Natural killer cell treated with Interleukin-12 subunit alpha and Interleukin-12 subunit beta and Interleukin-15 and Interleukin-18, amount 100 ng/mL, for 72 hours (primary cell): ENCODE data around the gene SRSF4. TPM values are rescaled to one million over a fixed set of nuclear protein-coding genes. Genes with fewer than 3 reads are reported as not detected.
A peak's percentile ranks its signal among the peaks of the same experiment; 100 is the strongest.

ENCODE experiments used
- ATAC-seq, 2 donors: fragments of 150-1000 bp; cut with Tn5 transposase in 1 of 2; sonication (Bioruptor Pico), chemical (Tn5 transposase) in 1 of 2; 2 replicates each; pipeline ENCODE4 v1.10.0; 2021
- DNase-seq: peaks from one replicate; pipeline ENCODE4 v3.0.0; 2022; ENCODE audit warnings: low spot score
- H3K27ac Mint-ChIP-seq, 2 donors: 1 replicate in 1 of 2; 2 replicates in 1 of 2; pipeline ENCODE4 v1.8.0; 2022; ENCODE audit warnings: mixed read lengths in 2 of 2, mild to moderate bottlenecking in 1 of 2, moderate library complexity in 1 of 2
- H3K27me3 Mint-ChIP-seq, 2 donors: 1 replicate in 1 of 2; 2 replicates in 1 of 2; pipeline ENCODE4 v1.8.0; 2022; ENCODE audit warnings: mixed read lengths in 2 of 2
- H3K36me3 Mint-ChIP-seq: one replicate; pipeline ENCODE4 v1.8.0; 2022; ENCODE audit warnings: mixed read lengths
- H3K4me1 Mint-ChIP-seq, 2 donors: 1 replicate in 1 of 2; 2 replicates in 1 of 2; pipeline ENCODE4 v1.8.0; 2022; ENCODE audit warnings: low read depth in 2 of 2, mixed read lengths in 2 of 2, mild to moderate bottlenecking in 1 of 2
- H3K4me3 Mint-ChIP-seq: one replicate; pipeline ENCODE4 v1.8.0; 2022; ENCODE audit warnings: mixed read lengths
- H3K9me3 Mint-ChIP-seq: 2 replicates; pipeline ENCODE4 v1.8.0; 2022; ENCODE audit warnings: mixed read lengths
- total RNA-seq, 2 donors: library from RNA; stranded (reverse); gene quantifications; one replicate each; pipeline ENCODE4 v1.2.3, GENCODE V29; 2022

The SRSF4 gene
- total RNA-seq, 2 donors from 2014 or later = 127 to 145 TPM

- no peak overlapping the region for H3K4me3 Mint-ChIP-seq
- peak overlapping the region; percentile 39 to 44 for H3K27ac Mint-ChIP-seq
- no peak for DNase-seq
- ATAC-seq = no peak
- H3K36me3 Mint-ChIP-seq = peaks cover 13% of the 10 kb centered on the region
- no peaks in the 10 kb centered on the region for H3K9me3 Mint-ChIP-seq
- no peaks in the 10 kb centered on the region for H3K27me3 Mint-ChIP-seq
- peaks cover 3 to 16% of the 10 kb centered on the region in 2 donors for H3K4me1 Mint-ChIP-seq
Measured at GRCh38 chr1:29211086-29212030, 29.7 kb upstream of the SRSF4 start.

GRCh38 chr1:29210278-29211085 is 28.8 kb upstream of the SRSF4 start:
- peak overlapping the region; percentile 12 for H3K4me3 Mint-ChIP-seq
- ATAC-seq (peak; percentile 61 to 80), DNase-seq (no peak)
- peaks cover 18% of the 10 kb centered on the region for H3K36me3 Mint-ChIP-seq
- peaks cover 3 to 16% of the 10 kb centered on the region in 2 donors for H3K4me1 Mint-ChIP-seq
- no peaks in the 10 kb centered on the region for H3K9me3 Mint-ChIP-seq
- H3K27me3 Mint-ChIP-seq = no peaks in the 10 kb centered on the region
- peak overlapping the region; percentile 39 to 44 for H3K27ac Mint-ChIP-seq

- Mint-ChIP-seq H3K36me3 (peaks cover 13% of the 10 kb centered on the region), H3K4me3 (no peak overlapping the region), H3K4me1 (peaks cover 3 to 16% of the 10 kb centered on the region in 2 donors), H3K27me3 (no peaks in the 10 kb centered on the region), H3K27ac (no peak overlapping the region), H3K9me3 (no peaks in the 10 kb centered on the region)
- DNase-seq (no peak), ATAC-seq (no peak)
Measured at GRCh38 chr1:29209173-29209572, 27.5 kb upstream of the SRSF4 start.

- peaks cover 13% of the 10 kb centered on the region for H3K36me3 Mint-ChIP-seq
Measured at GRCh38 chr1:29208442-29208841, 26.7 kb upstream of the SRSF4 start.

GRCh38 chr1:29202584-29203340 is 21.1 kb upstream of the SRSF4 start:
- H3K27ac Mint-ChIP-seq = peak overlapping the region in 1 of 2 donors; percentile 28
- H3K36me3 Mint-ChIP-seq = peaks cover 5% of the 10 kb centered on the region
- H3K9me3 Mint-ChIP-seq = no peaks in the 10 kb centered on the region
- peaks cover 0 to 8% of the 10 kb centered on the region in 2 donors for H3K4me1 Mint-ChIP-seq
- ATAC-seq (peak; percentile 94 to 95), DNase-seq (peak; percentile 92)
- H3K27me3 Mint-ChIP-seq = no peaks in the 10 kb centered on the region
- no peak overlapping the region for H3K4me3 Mint-ChIP-seq

More at GRCh38 chr1:29208442-29208841, 26.7 kb upstream of the SRSF4 start:
- Mint-ChIP-seq H3K4me3 (no peak overlapping the region), H3K9me3 (no peaks in the 10 kb centered on the region), H3K27me3 (no peaks in the 10 kb centered on the region), H3K4me1 (peaks cover 3 to 16% of the 10 kb centered on the region in 2 donors), H3K27ac (peak overlapping the region in 1 of 2 donors; percentile 21)
- DNase-seq (no peak), ATAC-seq (no peak)

GRCh38 chr1:29202053-29202452 is 20.4 kb upstream of the SRSF4 start:
- Mint-ChIP-seq H3K27me3 (no peaks in the 10 kb centered on the region), H3K9me3 (no peaks in the 10 kb centered on the region), H3K27ac (peak overlapping the region in 1 of 2 donors; percentile 28), H3K36me3 (peaks cover 5% of the 10 kb centered on the region), H3K4me1 (peaks cover 0 to 8% of the 10 kb centered on the region in 2 donors), H3K4me3 (no peak overlapping the region)
- no peak for ATAC-seq
- no peak for DNase-seq

GRCh38 chr1:29201595-29202051 is 19.9 kb upstream of the SRSF4 start:
- Mint-ChIP-seq H3K4me3 (no peak overlapping the region), H3K27ac (no peak overlapping the region), H3K4me1 (peaks cover 0 to 8% of the 10 kb centered on the region in 2 donors), H3K36me3 (peaks cover 5% of the 10 kb centered on the region), H3K27me3 (no peaks in the 10 kb centered on the region), H3K9me3 (no peaks in the 10 kb centered on the region)
- DNase-seq (no peak), ATAC-seq (no peak)

GRCh38 chr1:29200906-29201594 is 19.4 kb upstream of the SRSF4 start:
- DNase-seq (no peak), ATAC-seq (no peak)
- no peaks in the 10 kb centered on the region for H3K27me3 Mint-ChIP-seq
- H3K36me3 Mint-ChIP-seq = peaks cover 4% of the 10 kb centered on the region
- no peak overlapping the region for H3K27ac Mint-ChIP-seq
- H3K9me3 Mint-ChIP-seq = no peaks in the 10 kb centered on the region
- H3K4me3 Mint-ChIP-seq = no peak overlapping the region
- peaks cover 0 to 8% of the 10 kb centered on the region in 2 donors for H3K4me1 Mint-ChIP-seq

- H3K27me3 Mint-ChIP-seq = no peaks in the 10 kb centered on the region
- ATAC-seq (no peak), DNase-seq (no peak)
- H3K27ac Mint-ChIP-seq = no peak overlapping the region
- H3K4me1 Mint-ChIP-seq = peaks cover 0 to 8% of the 10 kb centered on the region in 2 donors
- H3K4me3 Mint-ChIP-seq = no peak overlapping the region
- no peaks in the 10 kb centered on the region for H3K9me3 Mint-ChIP-seq
- H3K36me3 Mint-ChIP-seq = no peaks in the 10 kb centered on the region
Measured at GRCh38 chr1:29197993-29198392, 16.3 kb upstream of the SRSF4 start.

GRCh38 chr1:29197590-29197924 is 15.9 kb upstream of the SRSF4 start:
- peaks cover 0 to 4% of the 10 kb centered on the region in 2 donors for H3K4me1 Mint-ChIP-seq
- no peaks in the 10 kb centered on the region for H3K36me3 Mint-ChIP-seq
- H3K9me3 Mint-ChIP-seq = no peaks in the 10 kb centered on the region
- ATAC-seq = no peak
- no peak overlapping the region for H3K4me3 Mint-ChIP-seq
- H3K27ac Mint-ChIP-seq = no peak overlapping the region
- H3K27me3 Mint-ChIP-seq = no peaks in the 10 kb centered on the region
- DNase-seq = no peak

- H3K9me3 Mint-ChIP-seq = no peaks in the 10 kb centered on the region
- H3K4me1 Mint-ChIP-seq = no peaks in the 10 kb centered on the region
- no peaks in the 10 kb centered on the region for H3K27me3 Mint-ChIP-seq
- DNase-seq (no peak), ATAC-seq (no peak)
- H3K27ac Mint-ChIP-seq = no peak overlapping the region
- no peaks in the 10 kb centered on the region for H3K36me3 Mint-ChIP-seq
- H3K4me3 Mint-ChIP-seq = no peak overlapping the region
Measured at GRCh38 chr1:29196863-29197589, 15.3 kb upstream of the SRSF4 start.

GRCh38 chr1:29195881-29196291 is 14.2 kb upstream of the SRSF4 start:
- Mint-ChIP-seq H3K9me3 (no peaks in the 10 kb centered on the region), H3K36me3 (no peaks in the 10 kb centered on the region), H3K27me3 (no peaks in the 10 kb centered on the region), H3K4me1 (no peaks in the 10 kb centered on the region), H3K27ac (no peak overlapping the region), H3K4me3 (no peak overlapping the region)
- no peak for DNase-seq
- no peak for ATAC-seq
